ENCODE measurements around the gene PDX1. TPM values are rescaled to one million over a fixed set of nuclear protein-coding genes. Genes with fewer than 3 reads are reported as not detected.

The PDX1 gene
- total RNA-seq (2014; rRNA removed; shearing (Covaris generic)) (not detected in 2 replicates), total RNA-seq (2022) (not detected in 2 replicates), Bru-seq, nascent RNA (not detected), BruChase-seq, experiment 1, labeled RNA remaining after a 6-hour chase (not detected), BruChase-seq, experiment 2, labeled RNA remaining after a 2-hour chase (not detected)
- long read RNA-seq = 0 reads

- Histone ChIP-seq H3K27ac (ENCODE audit: low read depth, low read length, poor library complexity, severe bottlenecking) (no peak within 1 kb of the TSS), H3K9me3 (ENCODE audit: low read length) (no peaks in the 10 kb centered on the region), H3K4me1 (ENCODE audit: insufficient read depth, low read length, poor library complexity, severe bottlenecking) (no peaks in the 10 kb centered on the region), H3K79me2 (ENCODE audit: insufficient read depth, low read depth, low read length) (no peaks in the 10 kb centered on the region), H2AFZ (ENCODE audit: low read length) (no peak within 1 kb of the TSS), H3K4me2 (ENCODE audit: low read length) (no peak within 1 kb of the TSS), H3K9me2 (ENCODE audit: insufficient read depth, low read length) (no peaks in the 10 kb centered on the region), H3K4me3 (ENCODE audit: low read depth, low read length, poor library complexity, severe bottlenecking) (no peak within 1 kb of the TSS), H3K36me3 (ENCODE audit: insufficient read depth, low read length) (no peaks in the 10 kb centered on the region), H4K20me1 (ENCODE audit: insufficient read depth, low read length) (no peaks in the 10 kb centered on the region)
- CTCF ChIA-PET (ENCODE audit: unreplicated experiment) = no interaction called here
- no TSS peak for BruUV-seq (replicated peaks)
- POLR2A ChIA-PET = interaction anchor here (0.5 kb wide), 1 partner anchor 434 kb away, joined by 4 read pairs; no protein-coding TSS in a partner anchor
- TF ChIP-seq CTCF (conservative IDR thresholded peaks at IDR 0.05; ENCODE audit: low read length) (no peak), EZH2phosphoT487 (IDR thresholded peaks at IDR 0.05; ENCODE audit: borderline replicate concordance, low read depth, low read length) (no peak)
- DNase-seq (ENCODE audit: low spot score) = no peak
- intact Hi-C loops (cut with micrococcal nuclease; ENCODE audit: unreplicated experiment) = no loop called here
These were observed at the start of gene PDX1 for GRCh38 chr13:27919934-27920676. Gene PDX1, plus strand, starts transcription at chr13:27920000. Its CDS starts 139 bp downstream, at chr13:27920139.

- TF ChIP-seq EZH2phosphoT487 (IDR thresholded peaks at IDR 0.05; ENCODE audit: borderline replicate concordance, low read depth, low read length) (no peak), CTCF (conservative IDR thresholded peaks at IDR 0.05; ENCODE audit: low read length) (no peak)
- H3K27ac ChIP-seq (ENCODE audit: low read depth, low read length, poor library complexity, severe bottlenecking) = no peak overlapping the region
- no peak for DNase-seq (ENCODE audit: low spot score)
- intact Hi-C loops (cut with micrococcal nuclease; ENCODE audit: unreplicated experiment) = no loop called here
- H4K20me1 ChIP-seq (ENCODE audit: insufficient read depth, low read length) = no peaks in the 10 kb centered on the region
- ChIA-PET CTCF (ENCODE audit: unreplicated experiment) (no interaction called here), POLR2A (interaction anchor here (0.7 kb wide), 1 partner anchor 27 kb away, joined by 3 read pairs; no protein-coding TSS in a partner anchor)
- H2AFZ ChIP-seq (ENCODE audit: low read length) = no peak overlapping the region
- H3K4me1 ChIP-seq (ENCODE audit: insufficient read depth, low read length, poor library complexity, severe bottlenecking) = no peaks in the 10 kb centered on the region
- no peaks in the 10 kb centered on the region for H3K9me3 ChIP-seq (ENCODE audit: low read length)
- BruUV-seq (replicated peaks) = no TSS peak
- no peaks in the 10 kb centered on the region for H3K79me2 ChIP-seq (ENCODE audit: insufficient read depth, low read depth, low read length)
- H3K4me3 ChIP-seq (ENCODE audit: low read depth, low read length, poor library complexity, severe bottlenecking) = no peak overlapping the region
- H3K36me3 ChIP-seq (ENCODE audit: insufficient read depth, low read length) = no peaks in the 10 kb centered on the region
- no peaks in the 10 kb centered on the region for H3K9me2 ChIP-seq (ENCODE audit: insufficient read depth, low read length)
- no peak overlapping the region for H3K4me2 ChIP-seq (ENCODE audit: low read length)
These were observed 41.5 kb upstream of the PDX1 start for GRCh38 chr13:27878274-27878673.

- no peaks in the 10 kb centered on the region for H3K4me1 ChIP-seq (ENCODE audit: insufficient read depth, low read length, poor library complexity, severe bottlenecking)
- H3K4me2 ChIP-seq (ENCODE audit: low read length) = no peak overlapping the region
- no peak overlapping the region for H3K4me3 ChIP-seq (ENCODE audit: low read depth, low read length, poor library complexity, severe bottlenecking)
- BruUV-seq (replicated peaks) = no TSS peak
- no peak overlapping the region for H3K27ac ChIP-seq (ENCODE audit: low read depth, low read length, poor library complexity, severe bottlenecking)
- no peak overlapping the region for H2AFZ ChIP-seq (ENCODE audit: low read length)
- no peaks in the 10 kb centered on the region for H4K20me1 ChIP-seq (ENCODE audit: insufficient read depth, low read length)
- ChIA-PET POLR2A (no interaction called here), CTCF (ENCODE audit: unreplicated experiment) (no interaction called here)
- H3K36me3 ChIP-seq (ENCODE audit: insufficient read depth, low read length) = no peaks in the 10 kb centered on the region
- TF ChIP-seq CTCF (conservative IDR thresholded peaks at IDR 0.05; ENCODE audit: low read length) (no peak), EZH2phosphoT487 (IDR thresholded peaks at IDR 0.05; ENCODE audit: borderline replicate concordance, low read depth, low read length) (no peak)
- no peak for DNase-seq (ENCODE audit: low spot score)
- no peaks in the 10 kb centered on the region for H3K9me3 ChIP-seq (ENCODE audit: low read length)
- intact Hi-C loops (cut with micrococcal nuclease; ENCODE audit: unreplicated experiment) = no loop called here
- no peaks in the 10 kb centered on the region for H3K9me2 ChIP-seq (ENCODE audit: insufficient read depth, low read length)
- no peaks in the 10 kb centered on the region for H3K79me2 ChIP-seq (ENCODE audit: insufficient read depth, low read depth, low read length)
These were observed 30.3 kb upstream of the PDX1 start for GRCh38 chr13:27889471-27889870.
